Fibroblast of mammary gland (primary cell): Measurements from ENCODE around the gene LDB2.
A peak's percentile ranks its signal among the peaks of the same experiment; 100 is the strongest.
"Not testable (repeated sequence)": the region's sequence is repeated elsewhere in the genome, so short reads cannot be mapped to it uniquely, and the experiment has no call there.

Experiments used
- DNase-seq: peaks from one replicate; pipeline ENCODE4 v3.0.0-alpha.2; 2010; ENCODE audit warnings: low read depth
- H3K4me3 ChIP-seq: 2 replicates; pipeline ENCODE4 v1.5.1; 2011; ENCODE audit warnings: low read depth, mild to moderate bottlenecking, low read length, moderate library complexity; ENCODE audit not compliant: control insufficient read depth
- CTCF ChIP-seq: conservative IDR thresholded peaks from 2 replicates; pipeline ENCODE4 v1.5.1; 2011; ENCODE audit warnings: low read depth, low read length, inconsistent platforms; ENCODE audit not compliant: control insufficient read depth, insufficient read depth

LDB2 gene

GRCh38 chr4:16530688-16531635 lies 367.5 kb downstream of the LDB2 start:
- no peak for TF ChIP-seq CTCF
- peak; percentile 36 for DNase-seq
- H3K4me3 ChIP-seq = no peak overlapping the region

GRCh38 chr4:16524911-16525554 lies 373.4 kb downstream of the LDB2 start:
- TF ChIP-seq CTCF = no peak
- H3K4me3 ChIP-seq = no peak overlapping the region
- DNase-seq = peak; percentile 80

- no peak overlapping the region for H3K4me3 ChIP-seq
- DNase-seq = no peak
- no peak for TF ChIP-seq CTCF
Observed at GRCh38 chr4:16524406-16524805, 374.0 kb downstream of the LDB2 start.

GRCh38 chr4:16523526-16523925 lies 374.9 kb downstream of the LDB2 start:
- not testable (repeated sequence) for DNase-seq, H3K4me3 ChIP-seq

- no peak overlapping the region for H3K4me3 ChIP-seq
- no peak for TF ChIP-seq CTCF
- DNase-seq = no peak
Observed at GRCh38 chr4:16521156-16521915, 377.1 kb downstream of the LDB2 start.

GRCh38 chr4:16516796-16517439 lies 381.5 kb downstream of the LDB2 start:
- DNase-seq = peak; percentile 80
- peak; percentile 52 for TF ChIP-seq CTCF
- no peak overlapping the region for H3K4me3 ChIP-seq
